GM19351 (cell line): ENCODE results near the gene MFSD12.
"Not testable (repeated sequence)": the region's sequence is repeated elsewhere in the genome, so short reads cannot be mapped to it uniquely, and the experiment has no call there.

Experiments
- ATAC-seq: cut with Tn5 transposase; IDR thresholded peaks from one replicate; pipeline ENCODE4 v1.9.1; 2021; ENCODE audit warnings: mild to moderate bottlenecking, moderate library complexity; ENCODE audit not compliant: unreplicated experiment

Gene MFSD12

GRCh38 chr19:3538965-3539755 lies 18.2 kb downstream of the MFSD12 start, which contains the start of gene TEKTIP1:
Gene TEKTIP1, plus strand, starts transcription at chr19:3539174. Its CDS starts 4 bp downstream, at chr19:3539178.
- ATAC-seq: no peak

- no peak for ATAC-seq
Observed at GRCh38 chr19:3538258-3538929, 19.0 kb downstream of the MFSD12 start.

DNA sequence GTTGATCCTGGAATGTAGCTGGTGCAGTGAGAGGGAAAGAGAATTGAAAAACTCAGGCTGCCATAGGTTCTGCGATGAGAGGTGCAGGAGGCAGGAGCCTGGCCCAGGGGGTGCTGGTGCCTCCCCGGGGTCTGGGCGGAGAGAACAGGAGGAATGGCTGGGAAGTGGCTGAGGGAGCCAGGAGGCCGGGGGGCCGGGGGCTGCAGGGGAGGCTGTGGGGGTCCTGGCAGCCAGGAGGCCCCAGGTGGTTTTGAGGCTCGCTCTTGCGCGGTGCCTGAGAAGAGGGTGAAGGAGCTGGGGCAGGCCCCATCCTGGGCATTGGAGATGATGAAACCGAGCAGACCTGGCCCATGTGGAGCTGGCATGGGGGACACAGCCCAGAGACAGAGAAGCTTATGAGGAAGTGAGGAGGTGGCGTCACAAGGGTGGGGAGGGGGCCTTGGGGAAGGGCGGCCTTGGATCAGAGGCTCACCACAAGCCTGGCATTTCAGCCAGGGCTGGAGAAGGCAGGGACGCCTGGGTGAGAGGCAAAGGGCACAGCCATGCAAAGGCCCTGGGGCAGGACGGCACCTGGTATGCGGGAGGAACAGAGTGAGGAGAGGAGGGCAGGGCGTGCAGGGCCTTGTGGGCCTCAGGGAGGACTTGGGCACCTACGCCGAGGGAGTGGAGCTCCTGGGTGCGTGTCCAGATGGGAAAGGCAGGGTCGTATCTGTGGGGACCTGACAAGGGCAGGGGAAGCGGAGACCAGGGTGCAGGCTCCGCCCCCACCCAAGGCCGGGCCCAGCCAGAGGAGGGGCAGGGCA lies 19.7 kb downstream of the MFSD12 start:
- ATAC-seq: no peak

GRCh38 chr19:3537101-3537437 lies 20.3 kb downstream of the MFSD12 start:
- no peak for ATAC-seq

DNA sequence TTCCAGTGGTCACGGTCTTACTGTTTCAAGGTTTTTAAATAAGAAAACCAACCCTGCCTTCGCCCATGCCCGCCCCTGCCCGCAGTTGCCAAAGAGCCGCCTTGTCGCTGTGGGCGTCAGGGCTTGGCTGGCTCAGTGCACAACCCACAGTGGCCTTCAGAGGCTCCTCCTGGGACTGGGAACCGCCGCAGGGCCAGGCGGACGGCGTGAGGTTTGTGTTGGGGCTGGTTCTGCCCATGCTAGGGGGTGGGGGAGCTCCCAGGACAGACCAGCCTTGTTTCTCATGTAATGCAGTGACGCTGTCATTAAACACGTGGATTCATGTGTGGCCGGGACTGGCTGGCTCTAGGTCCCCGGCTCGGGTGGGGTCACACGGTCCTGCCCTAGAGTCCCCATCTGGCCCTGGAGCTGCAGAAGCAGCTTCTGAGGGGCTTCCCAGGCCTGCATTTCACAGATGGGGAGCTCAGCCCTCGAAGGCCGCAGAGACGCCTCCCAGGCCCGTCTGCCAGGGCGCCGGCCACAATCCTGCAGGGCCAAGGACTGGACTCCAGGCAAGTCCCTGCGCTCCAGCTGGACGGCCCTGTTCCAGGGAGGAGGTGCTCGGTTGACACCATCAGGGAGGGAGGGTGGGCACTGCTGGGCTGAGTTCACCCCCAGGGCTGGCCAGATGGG lies 20.8 kb downstream of the MFSD12 start:
- ATAC-seq: no peak

- ATAC-seq: no peak
Observed at GRCh38 chr19:3535981-3536380, 21.4 kb downstream of the MFSD12 start.

DNA sequence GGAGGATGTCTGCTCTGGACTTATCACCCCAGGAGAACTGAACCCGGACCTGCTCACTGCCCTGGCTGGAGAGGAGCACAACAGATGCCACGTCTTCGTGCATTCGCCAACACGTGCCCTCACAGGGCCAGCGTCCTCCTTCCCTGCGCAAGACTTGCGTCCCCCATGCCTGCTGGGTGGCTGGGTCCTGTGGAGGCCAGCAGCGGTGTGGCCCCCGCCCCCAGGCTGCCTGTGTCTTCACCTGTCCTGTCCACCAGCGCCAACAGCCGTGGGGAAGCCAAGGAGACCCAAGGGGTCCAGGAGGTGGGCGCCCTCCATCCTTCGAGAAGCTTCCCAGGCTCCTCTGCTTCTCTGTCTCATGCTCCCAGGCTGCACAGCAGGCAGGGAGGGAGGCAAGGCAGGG lies 21.8 kb downstream of the MFSD12 start:
- ATAC-seq: no peak

DNA sequence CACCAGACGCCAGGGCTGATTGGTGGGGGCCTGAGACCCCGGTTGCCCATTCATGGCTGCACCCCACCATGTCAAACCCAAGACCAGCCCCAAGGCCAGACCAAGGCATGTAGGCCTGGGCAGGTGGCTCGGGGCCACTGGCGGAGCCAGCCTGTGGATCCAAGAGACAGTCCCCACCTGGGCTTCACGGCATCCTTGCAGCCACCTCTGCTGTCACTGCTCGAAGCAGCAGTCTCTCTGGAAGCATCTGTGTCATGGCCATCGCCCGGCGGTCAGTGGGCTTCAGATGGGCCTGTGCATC lies 22.2 kb downstream of the MFSD12 start:
- ATAC-seq: no peak

GRCh38 chr19:3534375-3535234 lies 22.8 kb downstream of the MFSD12 start:
- no peak for ATAC-seq

- ATAC-seq: no peak
Observed at GRCh38 chr19:3533563-3534216, 23.7 kb downstream of the MFSD12 start.

GRCh38 chr19:3533033-3533432 lies 24.4 kb downstream of the MFSD12 start:
- no peak for ATAC-seq

GRCh38 chr19:3532154-3532786 lies 25.1 kb downstream of the MFSD12 start:
- no peak for ATAC-seq

- no peak for ATAC-seq
Observed at GRCh38 chr19:3531716-3532115, 25.7 kb downstream of the MFSD12 start.

DNA sequence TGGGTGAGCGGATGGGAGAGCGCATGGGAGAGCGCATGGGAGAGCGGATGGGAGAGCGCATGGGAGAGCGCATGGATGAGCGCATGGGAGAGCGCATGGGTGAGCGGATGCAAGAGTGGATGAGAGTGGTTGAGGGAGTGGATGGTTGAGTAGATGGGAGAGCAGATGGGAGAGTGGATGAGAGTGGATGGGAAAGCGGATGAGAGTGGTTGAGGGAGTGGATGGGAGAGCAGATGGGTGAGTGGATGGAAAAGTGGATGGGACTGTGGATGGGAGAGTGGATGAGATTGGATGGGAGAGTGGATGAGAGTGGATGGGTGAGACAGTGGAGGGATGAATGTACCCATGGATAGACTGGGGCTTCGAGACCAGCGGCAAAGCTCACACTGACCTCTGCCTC lies 27.0 kb downstream of the MFSD12 start:
- ATAC-seq: no peak

- ATAC-seq: not testable (repeated sequence)
Observed at GRCh38 chr19:3529299-3529698, 28.1 kb downstream of the MFSD12 start.

DNA sequence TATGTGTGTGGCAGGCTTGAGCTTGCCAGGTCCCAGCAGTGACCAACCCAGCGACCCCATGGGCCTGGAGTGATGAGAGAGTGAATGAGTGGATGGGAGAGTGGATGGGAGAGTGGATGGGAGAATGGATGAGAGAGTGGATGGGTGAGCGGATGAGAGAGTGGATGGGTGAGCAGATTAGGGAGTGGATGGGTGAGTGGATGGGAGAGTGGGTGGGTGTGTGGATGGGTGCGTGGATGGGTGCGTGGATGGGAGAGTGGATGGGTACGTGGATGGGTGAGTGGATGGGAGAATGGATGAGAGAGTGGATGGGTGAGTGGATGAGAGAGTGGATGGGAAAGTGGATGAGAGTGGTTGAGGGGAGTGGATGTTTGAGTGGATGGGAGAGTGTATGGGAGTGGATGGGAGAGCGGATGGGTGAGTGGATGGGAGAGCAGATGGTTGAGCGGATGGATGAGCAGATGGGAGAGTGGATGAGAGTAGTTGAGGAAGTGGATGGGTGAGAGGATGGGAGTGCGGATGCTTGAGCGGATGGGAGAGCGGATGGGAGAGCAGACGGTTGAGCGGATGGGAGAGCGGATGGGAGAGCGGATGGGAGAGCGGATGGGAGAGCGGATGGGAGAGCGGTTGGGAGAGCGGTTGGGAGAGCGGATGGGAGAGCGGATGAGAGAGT lies 28.7 kb downstream of the MFSD12 start:
- ATAC-seq: no peak

- no peak for ATAC-seq
Observed at GRCh38 chr19:3528080-3528479, 29.3 kb downstream of the MFSD12 start.

GRCh38 chr19:3527238-3527910 lies 30.0 kb downstream of the MFSD12 start:
- ATAC-seq: no peak
